Amniotic epithelial cell (primary cell): ENCODE results near the gene ZNF143.
"Not testable (repeated sequence)": the region's sequence is repeated elsewhere in the genome, so short reads cannot be mapped to it uniquely, and the experiment has no call there.

Experiments
- DNase-seq: peaks from one replicate; pipeline ENCODE4 v3.0.0-alpha.2; 2010; ENCODE audit warnings: low read depth

Gene ZNF143

GRCh38 chr11:9549216-9549615, 88.4 kb downstream of the ZNF143 start:
- DNase-seq = not testable (repeated sequence)

DNA sequence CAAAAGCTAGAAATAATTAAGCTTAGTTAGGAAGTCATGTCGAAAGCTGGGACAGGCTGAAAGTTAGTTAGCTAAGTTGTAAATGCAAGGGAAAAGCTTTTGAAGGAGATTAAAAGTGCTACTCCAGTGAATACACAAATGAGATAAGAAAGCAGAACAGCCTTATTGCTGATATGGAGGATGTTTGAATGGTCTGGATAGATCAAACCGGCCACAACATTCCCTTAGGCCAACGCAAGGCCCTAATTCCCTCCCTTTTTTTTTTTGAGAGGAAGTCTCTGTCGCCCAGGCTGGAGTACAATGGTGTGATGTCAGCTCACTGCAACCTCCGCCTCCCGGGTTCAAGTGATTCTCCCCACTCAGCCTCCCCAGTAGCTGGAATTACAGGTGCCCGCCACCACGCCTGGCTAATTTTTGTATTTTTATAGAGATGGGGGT, 89.4 kb downstream of the ZNF143 start:
- DNase-seq = peak; percentile 28

GRCh38 chr11:9561279-9561982, 100.6 kb downstream of the ZNF143 start:
- no peak for DNase-seq

DNA sequence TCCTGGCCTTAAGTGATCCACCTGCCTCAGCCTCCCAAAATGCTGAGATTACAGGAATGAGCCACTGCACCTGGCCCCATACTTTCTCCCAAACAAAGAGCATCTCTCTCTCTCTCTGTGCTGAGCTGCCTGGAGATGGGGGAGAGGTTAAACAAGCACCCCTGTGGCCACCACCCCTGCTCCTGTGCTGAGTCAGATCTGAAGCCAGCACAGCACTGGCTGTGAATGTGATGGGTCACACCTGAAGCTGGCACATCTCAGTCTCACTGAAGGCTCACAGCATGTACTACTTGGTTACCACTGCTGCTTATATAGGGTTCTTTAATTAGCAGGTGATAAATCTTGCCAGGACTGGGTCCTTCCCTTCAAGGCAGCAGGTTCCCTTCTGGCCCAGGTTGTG, 101.9 kb downstream of the ZNF143 start:
- DNase-seq = no peak

GRCh38 chr11:9563196-9563730, 102.5 kb downstream of the ZNF143 start:
- no peak for DNase-seq

- DNase-seq = peak; percentile 100
Measured at GRCh38 chr11:9565822-9566560, 105.2 kb downstream of the ZNF143 start.

- peak; percentile 99 for DNase-seq
Measured at GRCh38 chr11:9566561-9567063, 105.8 kb downstream of the ZNF143 start.

DNA sequence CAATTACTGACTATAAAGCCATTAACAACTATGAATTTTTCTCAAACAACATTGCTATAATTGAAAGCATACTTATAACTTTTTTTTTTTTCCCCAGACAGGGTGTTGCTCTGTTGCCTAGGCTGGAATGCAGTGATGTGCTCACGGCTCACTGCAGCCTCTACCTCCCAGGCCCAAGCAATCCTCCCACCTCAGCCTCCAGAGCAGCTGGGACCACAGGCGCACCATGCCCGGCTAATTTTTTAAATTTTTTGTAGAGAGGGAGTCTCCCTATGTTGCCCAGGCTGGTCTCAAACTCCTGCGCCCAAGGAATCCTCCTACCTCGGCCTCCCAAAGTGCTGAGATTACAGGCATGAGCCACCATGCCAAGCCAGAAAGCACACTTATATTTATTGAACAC, 106.6 kb downstream of the ZNF143 start:
- DNase-seq = no peak

GRCh38 chr11:9568161-9568853, 107.5 kb downstream of the ZNF143 start:
- no peak for DNase-seq

DNA sequence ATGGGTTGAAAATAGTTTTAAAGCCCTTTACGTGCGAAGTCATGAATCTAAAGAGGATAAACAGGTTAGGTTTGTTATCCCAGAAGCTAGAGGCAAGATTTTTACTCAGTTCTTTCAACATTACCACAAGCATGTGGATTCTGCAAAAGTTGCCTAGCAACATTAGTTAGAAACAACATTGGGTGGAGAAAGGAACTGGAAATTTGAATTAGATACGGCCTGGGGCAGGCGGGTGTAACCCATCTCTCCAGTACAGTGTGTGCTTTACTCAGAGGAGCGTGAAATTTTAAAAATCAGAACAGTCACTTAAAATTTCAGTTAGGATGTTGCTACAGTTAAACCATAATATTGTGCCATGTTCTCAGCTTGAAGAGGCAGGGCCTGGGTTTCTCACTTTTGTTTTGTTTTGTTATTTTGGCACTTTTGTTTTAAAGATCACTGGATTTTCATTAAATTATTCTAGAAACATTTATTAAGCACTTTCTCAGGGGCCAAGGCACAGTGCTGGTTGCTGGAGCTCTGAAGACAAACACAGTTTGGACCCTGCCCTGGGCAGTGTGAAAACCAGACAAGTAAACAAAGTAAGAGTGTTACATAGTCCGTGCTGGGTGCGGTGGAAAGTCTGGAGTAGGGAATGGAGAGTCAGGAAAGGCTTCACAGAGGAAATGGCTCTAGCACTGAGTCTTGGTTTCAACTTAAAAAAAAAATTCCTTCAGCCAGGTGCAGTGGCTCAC, 108.2 kb downstream of the ZNF143 start:
- DNase-seq = peak; percentile 94

DNA sequence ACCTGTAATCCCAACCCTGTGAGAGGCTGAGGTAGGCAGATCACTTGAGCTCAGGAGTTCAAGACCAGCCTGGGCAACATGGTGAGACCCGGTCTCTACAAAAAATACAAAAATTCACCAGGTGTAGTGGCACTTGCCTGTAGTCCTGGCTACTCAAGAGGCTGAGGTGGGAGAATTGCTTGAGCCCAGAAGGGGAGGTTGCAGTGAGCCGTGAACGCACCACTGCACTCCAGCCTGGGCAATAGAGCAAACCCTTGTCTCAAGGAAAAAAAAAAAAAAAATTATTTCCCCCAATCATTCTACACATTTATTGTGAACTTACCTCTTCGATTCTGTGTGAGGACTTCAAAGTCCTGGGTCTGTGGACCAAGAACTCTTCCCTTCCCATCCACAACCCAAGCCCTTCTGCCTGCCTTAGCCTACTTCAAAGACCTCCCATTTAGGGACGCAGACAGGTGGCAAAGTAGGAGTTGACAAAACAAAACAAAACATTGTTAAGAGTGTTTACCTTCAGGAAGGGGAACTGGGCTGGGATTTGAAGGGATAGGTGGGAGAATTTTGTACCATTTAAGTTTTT, 108.9 kb downstream of the ZNF143 start:
- DNase-seq = no peak

DNA sequence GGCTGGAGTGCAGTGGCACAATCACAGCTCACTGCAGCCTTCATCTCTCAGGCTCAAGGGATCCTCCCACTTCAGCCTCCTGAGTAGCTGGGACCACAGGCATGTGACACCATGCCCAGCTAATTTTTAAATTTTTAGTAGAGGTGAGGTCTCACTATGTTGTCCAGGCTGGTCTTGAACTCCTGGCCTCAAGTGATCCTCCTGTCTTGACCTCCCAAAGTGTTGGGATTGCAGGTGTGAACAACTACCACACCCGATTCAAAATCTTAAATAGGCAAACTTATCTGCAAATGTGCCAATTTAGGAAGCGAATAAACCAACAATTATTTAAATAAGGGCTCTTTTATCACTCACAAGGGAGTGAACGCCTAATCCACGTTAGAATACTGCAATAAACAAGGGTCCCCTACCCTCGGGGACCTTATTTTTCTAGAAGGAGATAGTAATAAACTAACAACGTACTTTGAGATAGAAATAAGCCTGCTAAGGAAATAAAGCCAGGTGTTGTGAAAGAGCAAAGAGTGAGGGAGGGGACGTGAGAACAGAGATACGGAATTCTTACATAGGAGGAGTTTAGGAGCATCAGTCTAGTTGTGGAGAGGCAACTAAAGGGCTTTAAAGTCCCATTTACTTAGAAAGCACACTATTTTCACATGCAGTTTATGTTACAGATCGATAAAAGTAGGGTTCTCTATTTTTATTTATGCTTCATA, 109.7 kb downstream of the ZNF143 start:
- peak; percentile 29 for DNase-seq

- DNase-seq = no peak
Measured at GRCh38 chr11:9571071-9571762, 110.4 kb downstream of the ZNF143 start.

GRCh38 chr11:9571763-9572115, 110.9 kb downstream of the ZNF143 start:
- no peak for DNase-seq

DNA sequence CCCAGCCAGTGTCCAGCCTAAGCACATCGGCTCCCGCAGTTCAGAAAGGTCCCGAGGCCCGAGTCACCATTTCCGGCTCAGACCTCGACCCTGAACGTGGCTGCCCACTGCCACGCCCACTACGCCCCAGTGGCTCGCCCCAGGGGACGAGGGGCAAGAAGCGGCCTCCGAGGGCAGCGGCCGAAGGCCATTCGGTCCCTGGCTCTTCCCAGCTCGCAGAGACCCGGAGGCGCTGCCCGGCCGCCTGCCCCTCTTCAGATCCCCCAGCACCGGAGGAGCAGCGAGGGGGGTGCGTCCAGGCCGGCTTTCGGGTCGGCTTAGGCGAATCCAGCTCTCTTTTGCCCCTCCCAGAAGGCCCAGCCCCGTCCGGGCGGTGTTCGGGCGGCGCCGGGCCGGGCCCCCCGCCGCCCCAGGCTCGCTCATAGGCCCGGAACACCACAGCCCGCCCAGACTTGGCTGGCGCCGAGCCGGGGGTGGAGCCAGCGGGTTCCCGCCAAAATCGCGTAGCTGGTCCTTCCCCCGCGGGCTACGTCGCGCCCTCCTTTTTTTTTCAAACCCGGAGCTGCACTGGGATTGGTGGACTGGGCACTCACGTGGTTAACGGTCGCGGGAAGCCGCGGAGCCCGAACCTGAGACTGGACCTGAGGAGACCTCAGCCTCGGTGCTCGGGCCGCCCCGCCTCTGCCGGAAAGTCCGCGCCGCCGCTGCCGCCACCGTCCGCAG, 112.4 kb downstream of the ZNF143 start, which contains the start of gene WEE1:
TSS of gene WEE1 (plus strand) at position 619 of the 723 bp plus-strand sequence. CDS start 264 bp downstream, outside the sequence.
- DNase-seq = peak; percentile 96

GRCh38 chr11:9573775-9574621, 113.2 kb downstream of the ZNF143 start:
- no peak for DNase-seq

GRCh38 chr11:9574622-9575259, 113.9 kb downstream of the ZNF143 start:
- peak; percentile 59 for DNase-seq
